Activated CD4-positive, alpha-beta T cell treated with anti-CD3 and anti-CD28 coated beads, Interleukin-10, Interleukin-2, amounts not matched to agents 100 ng/mL and 50 ng/mL, durations not matched to agents 16 hours and 8 hours (primary cell): Measurements from ENCODE around the gene TIMM13.

Experiments used
- DNase-seq: peaks from one replicate; pipeline ENCODE4 v3.0.0-alpha.2; 2020

TIMM13 gene

DNA sequence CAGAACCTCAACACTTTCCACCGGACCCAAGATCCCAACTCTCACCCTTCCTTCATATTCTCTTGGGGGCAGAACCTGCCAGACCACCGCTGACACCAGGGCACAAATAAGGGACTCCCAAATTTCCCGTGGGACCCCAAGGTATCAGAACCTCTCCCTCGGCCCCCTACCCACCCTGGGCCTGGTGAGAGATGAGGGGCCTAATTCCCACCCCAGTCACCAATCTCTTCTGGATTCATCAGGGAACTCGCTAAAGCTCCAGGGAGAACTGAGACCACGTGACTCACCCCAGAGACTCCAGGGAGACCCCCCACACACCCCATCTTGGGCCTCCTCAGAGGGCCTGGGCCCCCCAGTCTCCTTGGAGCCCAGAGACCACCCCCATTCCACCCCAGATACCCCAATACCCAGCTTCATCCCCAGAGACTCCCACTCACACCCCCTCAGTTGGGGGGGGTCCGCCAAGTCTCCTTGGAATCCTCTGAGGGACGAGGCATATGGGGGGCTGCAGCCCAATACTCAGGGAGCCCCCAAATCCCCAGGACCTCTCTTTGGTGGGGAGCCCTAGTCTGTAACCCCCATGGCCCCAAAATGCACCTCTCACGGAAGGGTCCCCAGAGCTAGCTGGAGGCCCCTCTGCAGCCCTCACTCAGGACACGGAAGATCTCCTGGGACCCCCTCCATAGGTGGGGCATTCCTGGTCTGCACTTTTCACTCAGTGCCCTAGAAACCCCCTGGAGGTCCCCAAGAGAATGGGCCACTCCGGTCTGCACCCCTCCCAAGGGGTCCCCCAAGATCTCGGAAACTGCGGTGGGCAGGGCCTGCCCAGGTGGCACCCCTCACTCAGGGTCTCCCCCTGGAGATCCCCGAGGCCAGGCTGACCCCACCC, 27.8 kb upstream of the TIMM13 start:
- no peak for DNase-seq

DNA sequence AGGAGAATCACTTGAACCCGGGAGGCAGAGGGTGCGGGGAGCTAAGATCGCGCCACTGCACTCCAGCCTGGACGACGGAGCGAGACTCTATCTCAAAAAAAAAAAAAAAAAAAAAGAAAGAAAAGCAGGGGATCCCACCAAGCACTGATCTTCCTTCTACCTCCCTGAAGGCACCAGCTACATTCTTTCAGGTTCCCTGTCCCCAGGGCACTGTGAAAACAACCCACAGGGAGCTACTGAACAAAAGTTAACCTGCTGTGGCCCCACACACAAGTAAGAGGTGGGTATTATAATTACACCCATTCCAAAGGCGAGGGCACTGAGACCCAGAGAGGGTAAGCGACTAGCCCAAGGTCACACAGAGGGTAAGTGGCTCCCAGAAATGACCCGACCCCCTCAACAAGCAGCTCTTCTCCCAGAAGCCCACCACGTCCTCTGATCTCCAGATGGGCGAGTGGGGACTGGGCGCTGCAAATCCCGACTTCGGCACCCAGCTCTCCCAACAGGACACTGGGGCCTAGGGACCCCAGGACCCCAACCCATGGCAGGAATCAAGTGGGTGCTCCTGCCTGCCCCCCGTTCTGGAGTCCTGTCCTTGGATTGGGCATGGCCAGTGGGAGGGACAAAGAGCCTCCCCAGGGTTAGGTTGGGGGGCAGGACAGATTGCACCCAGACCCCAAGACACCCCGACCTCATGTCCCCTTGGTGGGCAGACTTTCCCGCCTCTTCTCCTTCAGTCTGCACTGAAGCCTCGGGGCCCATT, 27.0 kb upstream of the TIMM13 start:
- no peak for DNase-seq

DNA sequence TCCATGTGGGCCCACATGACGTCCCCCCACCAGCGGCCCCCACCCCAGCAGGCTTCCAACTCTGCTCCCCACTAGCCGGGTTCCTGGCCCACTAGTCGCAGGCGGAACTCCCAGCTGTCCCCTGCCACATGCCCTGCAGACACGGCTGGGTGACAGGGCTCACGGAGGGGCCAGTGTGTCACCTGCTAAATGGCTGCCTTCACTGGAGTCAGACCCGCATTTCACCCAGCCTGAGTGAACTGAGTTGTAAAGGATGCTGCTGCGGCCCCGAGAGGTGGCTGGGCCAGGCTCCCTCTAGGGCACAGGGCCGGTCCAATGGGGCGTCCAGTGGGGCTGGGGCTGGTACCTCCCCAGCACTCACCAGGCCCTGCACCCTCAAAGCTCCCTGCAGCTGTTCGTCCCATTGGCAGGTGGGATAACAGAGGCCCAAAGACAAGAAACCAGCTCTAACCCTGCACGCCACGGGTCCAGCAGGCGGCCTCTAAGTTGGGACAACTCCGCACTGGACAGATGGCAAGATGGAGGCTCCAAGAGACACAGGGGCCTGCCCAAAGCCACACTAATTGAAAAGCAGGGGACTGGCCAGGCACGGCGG, 26.1 kb upstream of the TIMM13 start:
- no peak for DNase-seq

DNA sequence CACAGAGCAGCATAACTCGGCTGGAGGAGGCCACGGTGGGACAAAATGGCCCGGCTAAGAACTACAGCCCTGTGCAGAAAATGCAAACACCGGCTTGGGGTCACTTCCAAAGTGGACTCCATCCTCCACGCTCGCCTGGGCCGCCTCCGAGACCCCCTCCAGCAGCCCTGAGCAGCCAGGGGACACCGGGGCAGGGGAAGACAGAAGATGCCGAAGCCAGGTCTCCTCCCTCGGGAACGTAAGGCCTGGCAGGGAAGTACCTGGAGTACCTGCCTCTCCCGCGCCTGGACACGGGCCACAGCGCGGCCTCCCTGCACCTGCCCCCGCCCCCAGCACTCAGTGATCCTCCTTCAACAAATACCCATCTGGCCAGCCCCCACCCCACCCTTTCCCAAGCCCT, 24.4 kb upstream of the TIMM13 start:
- DNase-seq, result no peak

DNA sequence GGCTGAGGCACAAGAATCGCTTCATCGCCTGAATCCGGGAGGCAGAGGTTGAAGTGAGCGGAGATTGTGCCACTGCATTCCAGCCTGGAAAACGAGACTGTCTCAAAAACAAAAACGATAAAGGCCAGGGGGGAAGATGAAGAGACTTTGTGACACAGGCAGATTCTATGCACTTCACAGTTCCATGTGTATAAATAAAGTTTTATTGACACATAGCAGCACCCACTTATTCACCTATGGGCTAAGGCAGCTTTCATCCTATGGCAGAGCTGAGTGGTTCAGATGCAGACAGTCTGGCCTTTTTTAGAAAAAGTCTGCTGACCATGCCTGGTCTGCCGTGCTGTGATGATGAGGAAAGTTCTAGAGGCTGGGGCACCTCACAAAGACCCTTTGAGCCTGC, 23.8 kb upstream of the TIMM13 start:
- DNase-seq, result no peak

DNA sequence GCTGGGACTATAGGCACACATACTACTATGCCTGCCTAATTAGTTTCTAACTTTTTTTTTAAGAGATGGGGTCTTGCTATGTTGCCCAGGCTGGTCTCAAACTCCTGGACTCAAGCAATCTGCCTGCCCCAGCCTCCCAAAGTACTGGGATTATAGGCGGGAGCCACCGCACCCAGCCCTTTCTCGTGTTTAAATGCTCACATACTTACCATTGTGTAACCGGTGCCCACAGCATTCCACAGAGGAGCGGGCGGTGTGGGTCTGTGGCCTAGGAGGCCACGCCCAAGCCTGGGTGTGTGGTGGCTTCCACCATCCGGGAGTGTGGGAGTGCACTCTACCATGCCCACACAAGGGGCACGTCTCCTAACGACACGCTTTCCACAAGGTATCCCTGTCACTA, 21.6 kb upstream of the TIMM13 start:
- no peak for DNase-seq

DNA sequence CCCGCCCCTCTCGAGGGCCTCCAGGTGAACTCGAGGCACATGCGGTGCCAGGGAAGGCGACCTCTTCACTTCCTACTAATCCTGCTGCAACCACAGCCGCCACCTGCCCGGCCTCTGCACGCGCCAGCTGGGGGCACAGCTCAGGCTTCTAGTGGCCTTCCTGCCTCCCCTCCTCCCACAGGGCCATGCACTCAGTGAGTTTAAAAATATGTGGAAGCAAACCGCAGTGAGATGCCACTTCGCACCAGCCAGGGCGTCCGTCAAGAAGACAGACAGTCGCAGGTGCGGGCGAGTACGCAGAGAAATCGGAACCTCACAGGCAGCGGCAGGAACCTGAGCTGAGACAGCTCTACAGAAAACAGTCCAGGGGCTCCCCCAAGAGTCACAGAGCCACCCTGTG, 19.0 kb upstream of the TIMM13 start:
- no peak for DNase-seq

DNA sequence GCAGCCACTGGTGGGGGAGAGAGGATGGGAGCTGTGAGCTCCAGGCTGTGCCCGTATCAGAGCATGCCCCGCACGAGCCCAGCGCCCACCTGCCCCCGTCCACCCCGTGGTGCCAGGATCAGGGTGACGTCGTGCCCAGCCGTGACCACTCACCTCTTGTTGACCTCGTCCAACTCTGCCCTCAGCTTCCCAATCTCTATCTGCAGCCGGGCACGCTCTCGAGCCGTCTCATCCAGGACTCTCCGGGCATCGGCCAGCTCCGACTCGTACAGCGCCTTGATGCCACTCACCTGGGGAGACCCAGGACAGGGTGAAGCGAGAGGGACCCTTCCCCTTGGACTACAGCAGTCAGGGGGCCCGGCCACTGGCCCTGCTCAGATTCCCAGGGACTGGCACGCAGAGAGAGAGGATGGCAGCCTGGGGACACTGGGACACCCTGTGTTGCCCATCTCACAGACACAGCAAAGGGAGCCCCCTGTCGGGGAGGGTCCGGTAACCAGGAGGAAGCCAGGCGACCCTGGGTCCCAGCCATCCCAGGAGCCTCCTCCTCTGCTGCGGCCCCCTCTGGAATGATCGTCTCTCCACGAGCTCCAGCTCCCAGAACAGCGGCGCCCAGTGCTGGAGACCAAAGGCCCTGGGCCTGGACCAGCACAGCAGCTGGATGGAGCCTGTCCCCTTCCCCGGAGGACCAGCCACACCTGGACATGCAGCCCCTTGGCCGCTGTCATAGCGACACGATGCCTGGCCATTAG, 17.0 kb upstream of the TIMM13 start:
- DNase-seq, result no peak

DNA sequence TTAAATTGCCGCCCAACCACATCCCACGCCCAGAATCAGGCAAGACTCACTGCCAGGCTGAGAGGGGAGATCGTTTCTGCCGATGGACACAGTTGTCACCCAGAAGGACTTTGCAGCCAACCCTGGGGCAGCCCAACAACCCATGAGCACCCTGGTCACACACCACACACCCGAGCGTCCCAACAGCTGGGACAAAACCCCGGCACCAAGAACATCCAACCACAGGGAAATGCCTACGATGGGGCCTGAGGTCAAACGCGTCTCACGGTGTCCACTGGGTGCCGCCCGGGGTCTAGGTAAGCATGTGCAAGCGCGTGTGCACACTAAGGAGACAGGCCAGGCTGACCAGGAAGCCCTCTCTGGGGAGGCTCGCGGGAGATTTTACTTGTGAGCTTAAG, 16.4 kb upstream of the TIMM13 start:
- DNase-seq, result no peak

DNA sequence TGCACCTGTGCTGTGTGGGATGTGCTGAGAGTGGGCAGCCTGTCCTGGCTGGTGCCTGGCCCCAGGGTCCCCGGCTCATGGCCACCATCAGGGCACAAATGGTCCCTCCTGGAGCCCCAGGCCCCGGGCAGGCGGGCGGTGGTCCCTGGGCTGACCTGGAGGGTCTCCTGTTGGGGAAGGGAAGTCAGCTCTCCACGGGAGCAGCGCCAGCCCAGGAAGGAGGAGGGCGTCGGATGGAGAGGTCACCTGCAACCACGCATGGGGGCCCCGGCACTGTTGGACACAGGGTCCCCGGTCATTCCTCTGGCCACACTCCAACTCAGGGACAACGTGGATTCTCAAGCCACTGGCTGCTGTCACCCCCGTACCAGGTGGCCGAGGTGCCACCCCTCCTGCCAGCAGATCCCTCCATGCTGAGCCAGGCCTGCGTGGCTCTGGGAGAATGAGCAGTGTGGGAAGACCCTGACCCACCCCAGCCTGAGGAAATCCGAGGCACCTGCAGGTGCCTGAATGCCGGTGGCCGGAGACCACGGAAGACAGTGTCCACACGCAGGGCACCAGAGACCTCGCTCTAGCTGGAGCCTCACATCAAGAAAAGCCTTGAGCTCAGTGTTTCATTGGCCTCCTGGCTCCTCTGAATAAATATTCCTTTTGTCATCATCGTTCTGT, 15.9 kb upstream of the TIMM13 start:
- DNase-seq, result no peak

DNA sequence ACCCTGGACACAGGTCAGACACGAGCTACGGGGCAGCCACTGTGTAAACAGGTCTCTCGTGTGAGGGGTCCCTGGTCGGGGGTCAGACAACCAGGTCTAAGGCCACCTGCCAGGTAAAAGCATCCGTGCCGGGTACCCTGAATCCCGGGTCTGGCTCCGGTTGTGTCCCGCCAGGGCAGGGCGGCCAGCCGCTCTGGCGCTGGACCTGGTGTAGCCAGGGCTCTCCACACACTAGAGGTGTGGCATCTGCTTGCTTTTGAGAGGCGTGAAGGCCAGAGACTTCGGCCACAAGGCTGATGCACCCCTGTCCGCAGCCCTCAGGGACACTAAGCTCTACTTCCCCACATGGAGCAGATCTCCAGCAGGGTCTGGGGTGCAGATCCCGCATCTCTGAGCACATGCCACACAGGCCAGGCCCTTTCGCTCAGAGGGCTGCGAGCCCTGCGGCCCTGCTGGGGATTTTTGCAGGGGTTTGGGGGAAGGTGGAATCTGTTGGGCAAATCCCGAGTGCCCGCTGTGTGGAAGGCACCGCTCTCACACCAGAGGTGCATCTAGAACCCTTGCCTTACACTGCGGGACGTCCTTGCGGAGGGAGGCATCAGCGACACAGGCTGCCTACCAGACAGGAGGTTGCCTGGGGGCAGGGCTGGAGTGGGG, 13.8 kb upstream of the TIMM13 start:
- no peak for DNase-seq

DNA sequence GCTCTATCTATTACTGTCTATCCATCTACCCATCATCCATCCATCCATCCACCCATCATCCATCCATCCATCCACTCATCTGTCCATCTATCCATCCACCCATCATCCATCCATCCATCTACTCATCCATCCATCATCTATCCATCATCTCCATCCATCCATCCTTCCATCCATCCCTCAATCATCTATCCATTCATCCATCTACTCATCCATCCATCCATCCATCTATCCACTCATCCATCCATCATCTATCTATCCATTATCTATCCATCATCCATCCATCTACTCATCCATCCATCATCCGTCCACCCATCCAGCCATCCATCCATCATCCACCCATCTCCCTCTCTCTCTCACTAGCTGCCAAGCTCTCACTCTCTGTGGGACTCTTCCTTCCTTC, 13.1 kb upstream of the TIMM13 start:
- DNase-seq, result no peak

DNA sequence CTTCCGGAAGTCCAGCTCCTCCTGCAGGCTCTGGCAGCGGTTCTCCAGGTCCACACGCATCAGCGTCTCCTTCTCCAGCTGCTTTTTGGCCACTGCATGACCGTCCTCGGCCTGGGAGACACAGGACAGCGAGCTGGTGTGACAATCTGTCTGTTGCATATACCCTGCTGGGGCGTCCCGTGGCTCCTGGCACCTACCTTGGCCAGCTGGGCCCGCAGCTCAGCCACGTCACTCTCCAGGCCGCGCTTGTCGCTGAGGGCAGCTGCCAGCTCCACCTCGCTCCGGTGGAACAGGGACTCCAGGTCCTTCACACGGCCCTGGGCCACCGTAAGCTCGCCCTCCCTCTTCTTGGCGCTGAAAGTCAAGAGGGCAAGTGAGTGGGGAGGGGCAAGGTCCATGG, 10.8 kb upstream of the TIMM13 start:
- DNase-seq, result no peak

DNA sequence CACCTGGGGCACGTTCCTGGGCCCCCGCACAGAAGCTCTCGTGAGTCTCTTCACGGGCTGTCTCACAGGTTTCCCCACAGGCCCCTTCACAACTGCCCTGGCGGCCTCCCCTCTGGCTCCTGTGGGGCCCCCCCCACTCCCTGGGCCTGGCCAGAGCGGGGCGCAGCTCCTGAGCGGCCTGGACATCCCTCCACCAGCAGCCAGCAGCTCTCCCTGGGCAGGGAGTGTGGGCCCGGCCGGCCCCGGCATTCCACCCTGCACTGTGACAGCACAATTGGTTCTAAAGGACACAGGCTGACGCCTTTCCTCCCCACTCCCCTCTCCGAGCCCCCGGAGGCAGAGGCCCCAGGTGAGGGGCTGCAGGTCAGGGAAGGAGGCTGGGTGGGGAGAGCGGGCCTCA, 9.5 kb upstream of the TIMM13 start:
- no peak for DNase-seq

DNA sequence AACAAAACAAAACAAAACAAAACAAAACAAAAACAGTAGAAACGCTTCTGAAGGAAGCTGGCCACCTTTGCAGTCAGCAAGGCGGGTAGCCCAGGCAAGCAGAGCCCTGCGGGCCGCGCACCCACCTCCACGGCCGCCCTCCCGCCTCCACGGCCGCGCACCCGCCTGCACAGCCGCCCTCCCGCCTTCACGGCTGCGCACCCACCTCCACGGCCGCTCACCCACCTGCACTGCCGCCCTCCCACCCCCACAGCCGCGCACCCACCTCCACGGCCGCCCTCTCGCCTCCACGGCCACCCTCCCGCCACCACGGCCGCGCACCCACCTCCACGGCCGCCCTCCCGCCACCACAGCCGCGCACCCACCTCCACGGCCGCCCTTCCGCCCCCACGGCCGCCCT, 9.0 kb upstream of the TIMM13 start:
- no peak for DNase-seq

DNA sequence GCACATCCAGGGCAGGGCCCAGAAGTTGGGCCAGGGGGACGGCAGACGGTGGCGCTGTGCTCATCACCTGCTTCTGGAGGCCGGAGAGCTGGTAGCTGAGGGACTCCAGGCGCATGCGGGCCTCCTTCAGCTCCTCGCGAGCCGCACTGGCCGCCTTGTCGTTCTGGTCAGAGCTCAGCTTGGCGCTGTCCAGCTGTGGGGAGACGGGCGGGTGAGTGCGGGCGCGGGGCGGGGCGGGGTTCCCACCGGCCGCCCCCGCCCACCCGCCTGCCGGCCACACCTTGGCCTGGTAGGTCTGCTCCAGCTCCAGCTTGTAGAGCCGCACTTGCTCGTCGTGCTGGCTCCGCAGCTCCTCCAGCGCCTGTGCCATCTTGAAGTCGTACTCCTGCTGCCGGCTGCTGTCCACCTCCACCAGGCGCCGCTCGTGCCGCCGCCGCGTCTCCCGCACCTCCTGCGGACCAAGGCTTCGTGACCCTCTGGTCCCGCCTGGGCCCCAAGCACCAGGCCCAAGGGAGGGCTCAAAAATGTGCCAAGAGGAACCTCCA, 7.4 kb upstream of the TIMM13 start:
- no peak for DNase-seq

DNA sequence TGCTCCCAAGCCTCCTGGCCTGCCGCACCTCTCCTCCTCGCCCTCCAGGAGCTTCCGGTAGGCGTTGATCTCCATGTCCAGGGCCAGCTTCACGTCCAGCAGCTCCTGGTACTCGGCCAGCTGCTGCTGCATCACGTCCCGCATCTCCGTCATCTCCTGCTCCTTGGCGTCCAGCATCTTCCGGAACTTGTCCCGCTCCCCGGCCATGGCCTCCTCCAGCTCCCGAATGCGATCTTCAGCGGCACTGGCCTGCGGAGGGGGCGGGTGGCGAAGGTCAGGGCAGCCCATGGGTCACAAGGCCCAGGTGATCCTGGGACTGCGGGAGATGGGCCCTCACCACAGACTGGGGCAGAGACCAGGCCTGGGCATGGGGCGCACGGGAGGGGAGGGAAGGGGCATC, 6.9 kb upstream of the TIMM13 start:
- DNase-seq, result no peak

DNA sequence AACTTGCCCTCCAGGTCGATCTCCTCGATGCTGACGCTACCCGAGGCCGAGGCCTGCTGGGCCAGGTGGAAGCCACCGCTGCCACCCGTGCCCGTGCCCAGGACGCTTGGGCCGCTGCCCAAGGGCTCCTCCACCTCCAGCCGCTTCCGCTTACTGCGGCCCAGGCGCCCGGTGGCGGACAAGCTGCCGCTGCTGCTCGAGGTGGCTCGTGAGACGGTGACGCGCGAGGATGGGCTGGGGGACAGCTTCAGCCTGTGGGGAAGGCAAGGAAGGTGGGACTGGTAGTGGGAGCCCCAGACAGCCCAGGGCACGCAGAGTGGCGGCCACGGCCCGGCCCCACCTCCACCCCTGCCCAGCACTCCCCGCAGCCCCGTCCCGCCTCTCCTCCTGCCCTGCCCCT, 6.5 kb upstream of the TIMM13 start:
- DNase-seq, result no peak

DNA sequence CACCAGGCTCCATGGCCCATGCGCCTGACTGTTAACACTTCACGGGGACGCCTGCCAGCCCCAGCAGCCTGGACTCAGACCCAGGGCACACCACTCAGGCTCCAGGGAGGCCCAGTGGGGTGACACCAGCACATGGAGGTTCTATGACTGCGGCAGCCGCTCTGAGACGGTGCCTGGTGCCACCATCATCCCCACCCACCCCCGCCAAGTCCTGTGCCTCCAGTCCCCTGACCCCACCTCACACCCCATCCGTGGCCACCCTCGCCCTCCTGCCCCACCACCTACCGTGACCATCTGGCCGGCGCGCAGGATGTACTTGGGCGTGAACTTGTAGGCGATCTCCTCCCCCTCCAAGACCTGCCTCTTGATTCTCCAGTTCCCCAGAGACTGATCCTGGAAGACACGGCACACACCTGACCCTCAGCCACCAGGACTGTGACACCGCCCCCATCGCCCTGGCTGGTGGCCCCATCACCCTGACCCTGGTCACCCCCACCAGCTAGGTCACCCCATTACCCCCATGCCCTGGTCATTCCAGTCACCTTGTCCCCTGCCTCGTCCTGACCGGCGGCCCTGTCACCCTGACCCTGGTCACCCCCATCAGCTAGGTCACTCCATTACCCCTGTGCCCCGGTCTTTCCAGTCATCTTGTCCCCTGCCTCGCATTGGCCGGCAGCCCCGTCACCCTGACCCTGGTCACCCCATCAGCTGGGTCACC, 4.9 kb upstream of the TIMM13 start:
- DNase-seq, result no peak

DNA sequence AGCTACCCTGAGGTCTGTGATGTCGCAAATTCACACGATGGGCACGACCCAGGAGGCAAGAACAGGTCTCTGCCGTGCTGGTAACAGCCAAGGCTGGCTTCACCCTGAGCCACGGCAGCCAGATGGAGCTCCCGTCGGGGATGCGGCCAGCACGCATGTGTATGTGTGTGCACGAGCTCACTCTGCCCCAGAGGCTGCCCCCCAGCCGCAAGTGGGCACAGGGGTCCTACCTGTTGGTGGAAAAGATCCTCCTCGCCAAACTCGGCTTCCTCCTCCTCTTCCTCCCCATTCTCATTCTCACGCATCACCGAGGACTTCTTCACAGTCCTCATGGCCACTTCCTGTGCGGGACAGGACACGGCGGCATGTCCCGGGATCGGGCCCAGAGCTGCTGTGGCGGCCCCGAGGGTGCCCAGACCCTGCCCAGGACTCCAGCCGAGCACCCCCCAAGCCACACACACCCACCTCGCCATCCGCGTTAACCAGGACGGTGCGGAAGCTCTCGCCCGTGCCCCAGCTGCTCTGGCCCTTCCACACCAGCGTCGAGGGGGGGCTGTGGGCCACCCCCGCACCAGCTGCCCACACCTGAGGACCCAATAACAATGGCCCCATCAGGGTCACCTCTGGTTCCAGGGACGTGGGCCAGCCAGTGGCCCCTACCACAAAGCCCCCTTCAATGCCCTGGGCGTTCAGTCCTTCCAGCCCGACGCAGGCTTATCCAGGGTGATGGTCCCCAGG, 4.1 kb upstream of the TIMM13 start:
- DNase-seq, result no peak
